GM12865 (cell line): ENCODE data around the gene MBNL2.

Experiments used
- DNase-seq: peaks from one replicate; pipeline ENCODE4 v3.0.0; 2010; ENCODE audit warnings: low read depth
- H3K4me3 ChIP-seq: 2 replicates; pipeline ENCODE4 v1.5.1; 2011; ENCODE audit warnings: mild to moderate bottlenecking, low read depth, low read length, control low read depth
- TF ChIP-seq, protein P1 (sequence below): IDR thresholded peaks from 2 replicates; pipeline ENCODE4 v1.5.1; 2011; ENCODE audit warnings: low read length, control low read depth, low read depth, inconsistent platforms; ENCODE audit not compliant: insufficient read depth; ENCODE audit errors: missing control alignments

MBNL2 gene

DNA sequence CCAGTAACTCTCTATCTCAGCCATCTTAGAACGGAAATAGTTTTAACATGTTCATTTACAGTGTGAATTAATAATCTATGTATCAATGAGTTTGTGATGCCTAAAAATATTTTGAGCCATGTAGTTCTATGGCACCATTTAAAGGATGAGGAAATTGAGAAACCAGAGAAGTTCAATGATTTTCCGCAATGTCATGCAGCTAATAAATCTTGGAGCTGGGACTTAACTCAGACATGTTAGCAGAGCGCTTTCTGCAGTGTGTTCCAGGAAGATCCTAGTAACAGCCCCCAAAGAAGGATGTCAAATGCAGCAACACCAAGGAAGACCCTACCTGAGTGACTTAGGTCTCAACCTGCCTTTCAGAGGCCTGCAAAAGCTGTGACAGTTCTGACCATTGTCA lies 112.6 kb downstream of the MBNL2 start:
- DNase-seq, result no peak
- H3K4me3 ChIP-seq, result no peak overlapping the region
- TF ChIP-seq, protein P1, sequence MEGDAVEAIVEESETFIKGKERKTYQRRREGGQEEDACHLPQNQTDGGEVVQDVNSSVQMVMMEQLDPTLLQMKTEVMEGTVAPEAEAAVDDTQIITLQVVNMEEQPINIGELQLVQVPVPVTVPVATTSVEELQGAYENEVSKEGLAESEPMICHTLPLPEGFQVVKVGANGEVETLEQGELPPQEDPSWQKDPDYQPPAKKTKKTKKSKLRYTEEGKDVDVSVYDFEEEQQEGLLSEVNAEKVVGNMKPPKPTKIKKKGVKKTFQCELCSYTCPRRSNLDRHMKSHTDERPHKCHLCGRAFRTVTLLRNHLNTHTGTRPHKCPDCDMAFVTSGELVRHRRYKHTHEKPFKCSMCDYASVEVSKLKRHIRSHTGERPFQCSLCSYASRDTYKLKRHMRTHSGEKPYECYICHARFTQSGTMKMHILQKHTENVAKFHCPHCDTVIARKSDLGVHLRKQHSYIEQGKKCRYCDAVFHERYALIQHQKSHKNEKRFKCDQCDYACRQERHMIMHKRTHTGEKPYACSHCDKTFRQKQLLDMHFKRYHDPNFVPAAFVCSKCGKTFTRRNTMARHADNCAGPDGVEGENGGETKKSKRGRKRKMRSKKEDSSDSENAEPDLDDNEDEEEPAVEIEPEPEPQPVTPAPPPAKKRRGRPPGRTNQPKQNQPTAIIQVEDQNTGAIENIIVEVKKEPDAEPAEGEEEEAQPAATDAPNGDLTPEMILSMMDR, result no peak

DNA sequence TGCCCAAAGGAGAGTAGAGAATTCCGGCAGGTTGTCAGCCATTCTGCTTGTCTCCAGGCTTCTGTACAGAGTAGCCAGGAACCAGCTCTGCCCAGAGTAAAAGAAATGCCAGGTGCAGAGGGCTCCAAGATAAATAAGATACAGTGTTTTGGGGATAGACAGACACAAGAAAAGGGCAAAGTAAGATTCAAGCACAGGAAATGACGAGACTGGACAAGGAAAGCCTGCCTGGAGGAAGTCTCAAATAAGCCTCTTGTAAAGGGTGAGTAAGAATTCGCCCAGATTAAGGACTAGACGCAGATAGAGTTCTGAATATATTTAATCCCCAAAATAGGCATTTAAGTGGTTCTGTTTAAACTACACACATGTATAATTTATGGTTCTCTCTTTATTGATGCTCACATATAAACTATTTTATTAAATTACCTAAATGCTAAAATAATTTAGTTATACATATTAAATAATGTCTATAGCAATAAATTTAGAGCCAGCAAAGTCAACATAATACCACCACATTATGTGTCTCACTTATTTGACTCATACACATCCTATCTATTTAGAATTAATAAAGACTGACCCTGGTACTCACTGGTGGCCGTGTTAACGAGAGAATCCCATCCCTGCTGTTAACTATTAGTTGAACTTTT lies 113.5 kb downstream of the MBNL2 start:
- H3K4me3 ChIP-seq, result no peak overlapping the region
- TF ChIP-seq, protein P1, result no peak
- no peak for DNase-seq

DNA sequence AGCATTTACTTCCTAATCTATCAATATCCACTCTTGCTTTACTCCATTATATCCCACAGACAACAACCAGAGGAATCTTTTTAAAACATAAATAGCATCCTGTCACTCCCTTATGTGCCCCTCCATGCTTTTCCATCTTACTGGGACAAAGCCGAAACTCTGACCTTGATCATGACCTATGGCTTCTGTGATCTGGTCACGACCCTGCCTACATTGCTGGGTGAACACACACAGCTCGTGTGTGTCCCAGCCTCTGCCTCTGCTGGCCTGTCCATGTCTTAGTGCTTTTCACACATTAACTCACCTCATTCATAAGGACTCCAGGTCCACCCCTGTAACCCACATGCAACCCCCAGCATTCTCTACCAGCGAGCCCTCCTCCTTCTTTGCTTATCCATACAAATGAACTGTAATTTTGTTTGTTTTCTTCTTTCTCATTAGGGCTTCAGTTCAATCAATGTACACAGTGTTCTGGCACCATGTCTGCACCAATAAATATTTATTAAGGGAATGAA lies 115.9 kb downstream of the MBNL2 start:
- no peak for DNase-seq

DNA sequence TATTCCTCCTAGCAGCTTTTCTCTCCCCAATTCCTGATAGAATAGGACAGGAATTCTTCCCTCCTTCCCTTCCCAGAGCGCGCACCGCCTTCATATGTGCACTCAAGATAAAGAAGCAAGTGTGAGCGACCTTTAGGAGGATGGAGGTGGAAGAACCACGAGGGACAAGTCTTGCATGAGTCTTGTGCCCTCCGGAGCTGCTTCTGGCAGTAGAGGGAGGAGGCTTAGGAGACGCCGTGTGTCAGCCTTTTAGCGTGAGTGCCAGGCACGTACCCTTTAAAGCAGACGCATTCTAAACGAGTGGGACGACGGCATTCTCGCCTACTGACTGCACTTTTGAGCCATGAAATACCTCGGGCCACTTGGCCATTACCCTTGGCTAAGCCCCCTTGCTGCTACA lies 116.4 kb downstream of the MBNL2 start:
- no peak overlapping the region for H3K4me3 ChIP-seq
- no peak for DNase-seq
- TF ChIP-seq, protein P1, result no peak

More for the DNA sequence above, 115.9 kb downstream of the MBNL2 start:
- TF ChIP-seq, protein P1, result no peak
- H3K4me3 ChIP-seq, result no peak overlapping the region

DNA sequence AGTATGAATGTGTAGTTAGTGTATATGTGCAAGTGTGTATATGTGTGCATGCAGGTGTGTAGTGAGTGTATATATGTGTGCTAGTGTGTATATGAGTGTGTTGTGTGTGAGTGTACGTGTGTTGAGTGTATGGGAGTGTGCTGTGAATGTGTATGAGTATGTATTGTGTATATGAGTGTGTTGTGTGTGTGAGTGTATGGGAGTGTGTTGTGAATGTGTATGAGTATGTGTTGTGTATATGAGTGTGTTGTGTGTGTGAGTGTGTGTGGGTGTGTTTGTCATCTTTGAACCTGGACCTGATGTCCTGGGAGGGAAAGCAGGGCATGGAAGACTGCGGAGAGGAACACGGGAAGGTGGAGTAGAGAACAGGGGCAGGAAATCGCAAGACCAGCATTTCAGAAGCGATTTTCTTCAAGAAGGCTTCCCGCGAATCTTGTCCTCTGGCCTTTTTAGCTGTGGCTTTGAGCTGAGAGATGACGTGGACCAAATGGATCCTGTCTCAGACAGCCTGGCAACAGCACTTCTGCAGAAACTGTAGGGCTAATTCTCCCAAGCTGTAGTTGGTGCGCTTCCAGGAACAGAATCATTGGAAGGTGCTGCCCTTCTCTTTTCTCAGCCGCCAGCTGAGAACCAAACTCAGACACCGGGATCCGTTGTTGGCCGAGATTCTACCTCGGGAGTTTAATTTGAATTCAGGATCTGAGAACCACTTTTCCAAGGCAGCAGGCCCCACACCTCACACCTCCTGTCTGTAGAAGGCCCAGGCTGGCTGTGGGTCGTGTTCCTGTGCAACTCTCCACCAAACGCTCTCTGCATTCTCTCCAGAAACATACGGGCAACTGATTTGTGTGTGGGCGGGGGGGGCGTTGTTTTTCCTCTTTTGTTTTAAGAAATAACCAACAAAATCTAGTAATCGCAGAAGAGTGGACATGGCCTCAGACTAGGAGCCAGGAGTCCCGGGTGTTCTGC lies 117.2 kb downstream of the MBNL2 start:
- peak; percentile 34 for DNase-seq
- H3K4me3 ChIP-seq, result no peak overlapping the region

DNA sequence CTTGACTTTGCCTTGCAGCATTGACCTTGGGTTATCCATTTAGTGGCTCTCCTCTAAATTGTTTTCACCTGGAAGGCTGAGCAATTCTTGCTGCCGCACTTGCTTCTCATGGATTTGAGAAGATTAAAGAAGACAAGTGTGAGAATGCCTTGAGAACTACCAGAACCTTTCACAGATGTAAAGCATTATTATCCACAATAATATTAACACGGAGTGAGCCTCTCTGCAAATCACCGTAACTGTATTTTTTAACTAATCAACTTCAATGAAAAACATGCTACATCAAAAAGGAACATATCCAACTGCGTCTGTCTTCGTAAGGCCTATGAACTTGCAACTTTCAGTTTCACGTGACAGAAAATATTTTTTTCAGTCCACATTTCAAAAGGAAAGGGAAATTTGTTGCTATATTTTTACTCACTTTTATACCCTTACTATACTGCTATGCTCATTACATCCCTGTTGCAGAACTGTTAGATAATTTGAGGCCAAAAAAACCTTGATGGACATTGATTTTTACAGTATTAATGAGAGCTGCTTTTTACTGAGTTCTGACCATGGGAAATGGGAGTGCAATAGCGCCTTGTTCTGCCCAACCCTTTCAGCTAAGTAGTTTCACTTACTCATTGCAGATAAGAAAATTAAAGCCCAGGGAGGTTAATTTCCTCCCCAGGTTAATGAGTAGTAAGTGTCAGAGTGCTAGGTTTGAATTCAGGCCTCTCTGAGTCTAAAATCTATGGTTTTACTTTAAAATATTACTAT lies 118.0 kb downstream of the MBNL2 start:
- peak; percentile 25 for DNase-seq
- TF ChIP-seq, protein P1, result no peak
- H3K4me3 ChIP-seq, result no peak overlapping the region

More for the DNA sequence above, 117.2 kb downstream of the MBNL2 start:
- TF ChIP-seq, protein P1, result no peak
